HG03095 (cell line): ENCODE data around the gene TMEM129.
"Not testable (repeated sequence)": the region's sequence is repeated elsewhere in the genome, so short reads cannot be mapped to it uniquely, and the experiment has no call there.

Experiments used
- ATAC-seq: cut with Tn5 transposase; IDR thresholded peaks from one replicate; pipeline ENCODE4 v1.9.1; 2021; ENCODE audit warnings: moderate library complexity; ENCODE audit not compliant: unreplicated experiment

Gene TMEM129

DNA sequence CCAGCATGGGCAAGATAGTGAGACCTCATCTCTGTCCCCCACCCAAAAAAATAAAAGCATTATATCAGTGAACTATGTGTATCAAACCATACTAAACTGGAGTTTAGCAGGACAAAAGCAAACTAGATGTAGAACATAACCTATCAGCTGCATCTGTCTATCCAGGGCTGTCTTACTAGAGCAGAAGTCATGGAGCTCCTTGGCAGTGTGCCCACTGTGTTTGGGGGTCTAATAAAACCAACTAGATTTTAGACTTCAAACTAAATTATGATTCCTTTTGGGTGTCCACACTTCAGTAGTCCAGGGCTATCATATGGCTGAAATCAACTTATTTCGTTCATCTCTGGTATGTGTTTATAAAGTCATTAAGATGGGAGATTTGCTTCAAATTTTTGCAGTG is 17.3 kb downstream of the TMEM129 start:
- ATAC-seq: no peak

DNA sequence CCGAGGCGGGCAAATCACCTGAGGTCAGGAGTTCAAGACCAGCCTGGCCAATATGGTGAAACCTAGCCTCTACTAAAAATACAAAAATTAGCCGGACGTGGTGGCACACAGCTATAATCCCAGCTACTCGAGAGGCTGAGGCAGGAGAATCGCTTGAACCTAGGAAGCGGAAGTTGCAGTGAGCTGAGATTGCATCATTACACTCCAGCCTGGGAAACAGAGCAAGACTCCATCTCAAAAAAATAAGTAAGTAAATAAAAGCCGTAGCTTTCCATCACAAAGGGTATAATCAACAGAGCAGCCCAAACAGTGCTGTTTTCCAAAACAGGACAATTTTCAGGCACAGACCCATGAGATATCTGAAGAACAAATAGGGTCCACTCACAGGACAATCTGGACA is 19.5 kb downstream of the TMEM129 start:
- not testable (repeated sequence) for ATAC-seq

DNA sequence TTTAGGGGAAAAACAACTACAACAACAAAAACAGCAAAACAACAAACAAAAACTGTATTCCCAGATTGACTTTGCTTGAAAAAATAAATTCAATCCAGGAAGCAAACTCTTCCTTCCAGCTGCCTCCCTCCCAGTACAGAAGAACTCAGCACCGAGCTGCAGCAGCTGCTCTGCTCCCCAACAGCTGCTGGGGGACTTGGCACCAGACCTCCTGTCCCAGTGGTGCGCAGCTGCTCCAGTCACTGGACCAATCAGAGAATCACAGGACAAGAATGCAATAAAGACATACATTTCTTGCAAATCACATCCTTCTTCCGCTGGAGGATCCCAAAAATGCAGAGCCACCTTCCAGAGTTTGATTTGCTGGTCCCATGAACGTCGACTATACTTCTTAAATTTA is 25.2 kb downstream of the TMEM129 start:
- ATAC-seq: no peak

DNA sequence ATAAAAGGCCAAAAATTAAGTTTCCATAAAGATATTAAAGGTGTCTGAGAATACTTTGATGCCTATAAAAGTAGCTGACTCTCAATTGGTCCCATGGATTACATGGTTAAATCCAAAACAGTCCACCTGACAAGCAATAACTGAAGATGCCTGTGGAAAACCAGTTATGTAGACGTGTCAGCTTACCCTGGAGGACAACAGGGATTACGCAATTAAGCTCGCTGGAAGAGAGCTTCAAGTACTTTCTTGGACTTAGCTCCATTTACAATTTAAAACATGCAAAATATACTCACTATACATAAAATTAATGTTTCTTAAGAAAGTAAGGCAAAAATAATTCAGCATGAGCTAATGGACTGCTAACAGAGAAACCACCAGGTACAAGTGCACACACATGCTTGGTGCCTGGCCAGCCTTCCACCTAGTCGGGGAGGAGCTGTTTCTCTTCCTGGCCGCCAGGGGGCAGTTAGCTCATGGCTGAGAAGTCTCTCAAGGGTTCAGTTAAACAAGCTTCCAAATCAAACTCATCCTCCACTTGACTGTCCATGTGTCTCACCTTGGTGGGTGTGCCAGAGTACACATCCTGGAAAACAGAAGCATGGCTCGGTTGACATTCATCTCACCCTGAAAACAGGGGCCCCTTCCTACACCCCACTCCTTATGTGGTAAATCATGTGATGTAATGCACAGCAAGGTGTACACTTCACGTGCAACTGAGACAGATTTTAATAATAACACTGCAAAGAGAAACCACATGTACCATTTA is 27.8 kb downstream of the TMEM129 start:
- peak; percentile 84 for ATAC-seq

DNA sequence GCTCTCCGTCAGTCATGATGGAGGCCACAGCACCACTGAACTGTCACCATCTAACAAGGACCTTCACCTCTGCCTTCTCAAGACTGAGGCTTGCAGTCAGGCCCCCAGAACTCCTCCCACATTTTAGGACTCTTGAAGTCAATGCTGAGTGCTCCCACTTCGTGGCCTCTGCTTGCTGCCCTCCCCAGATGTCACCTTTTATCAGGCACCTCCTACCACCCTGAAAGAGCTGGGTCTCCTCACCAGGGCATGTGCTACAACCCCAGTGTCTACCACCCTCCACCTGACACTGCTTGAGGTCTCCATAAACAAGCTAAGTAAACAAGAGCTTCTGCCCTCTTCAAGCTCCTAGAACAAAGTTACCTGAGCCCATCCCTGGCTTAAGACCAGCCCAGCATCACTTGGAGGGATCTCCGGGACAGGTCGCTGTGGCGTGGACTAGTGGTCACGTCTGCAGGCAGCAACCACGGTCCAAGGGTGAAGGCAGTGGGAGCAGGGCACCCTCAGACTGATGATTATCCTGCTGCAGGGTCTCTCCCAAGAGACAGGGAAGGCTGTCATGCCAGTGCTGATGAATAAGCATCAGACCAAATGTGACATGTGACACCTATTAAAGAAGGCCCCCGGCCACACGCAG is 29.3 kb downstream of the TMEM129 start:
- no peak for ATAC-seq

DNA sequence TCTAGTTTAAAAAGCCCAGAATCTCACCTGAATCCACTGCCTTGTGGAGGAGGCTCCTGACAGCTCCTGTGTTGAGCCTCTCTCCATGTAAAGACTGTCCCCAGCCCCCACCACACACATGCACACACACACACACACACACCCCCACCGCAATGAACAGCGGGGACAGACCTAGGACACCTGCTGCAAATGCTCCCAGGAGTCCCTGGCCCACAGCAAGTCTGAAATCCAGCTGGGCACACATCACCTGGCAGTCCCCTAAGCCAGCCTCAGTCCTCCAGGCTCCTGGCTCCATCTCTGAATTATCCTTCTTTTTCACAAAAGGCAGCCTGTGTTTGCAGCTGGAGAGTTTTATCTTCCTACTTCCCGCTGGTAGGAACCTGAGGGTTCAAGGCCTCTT is 30.4 kb downstream of the TMEM129 start:
- ATAC-seq: no peak

DNA sequence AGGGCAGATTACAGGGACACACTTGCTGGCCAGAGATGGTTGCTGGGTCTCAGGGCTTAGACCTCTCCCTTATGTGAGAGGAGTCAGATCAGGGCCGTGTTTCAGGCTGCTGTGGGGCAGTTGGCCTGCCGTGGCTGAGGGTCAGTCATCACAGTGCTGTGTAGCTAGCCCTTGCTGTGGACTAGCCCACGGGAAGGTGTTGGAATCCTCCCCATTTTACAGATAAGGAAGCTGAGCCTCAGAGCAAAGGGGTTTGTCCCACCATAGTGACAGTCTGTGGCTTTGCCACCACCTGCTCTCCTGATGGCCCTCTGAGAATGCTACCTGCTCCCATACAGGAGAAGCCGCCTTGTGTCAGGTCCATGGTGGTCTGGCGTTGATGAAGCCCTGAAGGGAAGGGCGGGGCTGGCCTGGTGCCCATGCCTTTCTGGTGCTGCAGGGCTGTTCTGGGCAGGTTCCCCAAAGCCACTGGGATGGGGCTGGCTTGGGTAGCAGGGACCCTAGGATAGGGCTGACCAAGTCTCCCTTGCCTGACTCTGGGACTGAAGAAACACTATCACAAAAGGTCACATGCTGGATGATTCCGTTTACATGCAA is 34.6 kb downstream of the TMEM129 start:
- no peak for ATAC-seq

DNA sequence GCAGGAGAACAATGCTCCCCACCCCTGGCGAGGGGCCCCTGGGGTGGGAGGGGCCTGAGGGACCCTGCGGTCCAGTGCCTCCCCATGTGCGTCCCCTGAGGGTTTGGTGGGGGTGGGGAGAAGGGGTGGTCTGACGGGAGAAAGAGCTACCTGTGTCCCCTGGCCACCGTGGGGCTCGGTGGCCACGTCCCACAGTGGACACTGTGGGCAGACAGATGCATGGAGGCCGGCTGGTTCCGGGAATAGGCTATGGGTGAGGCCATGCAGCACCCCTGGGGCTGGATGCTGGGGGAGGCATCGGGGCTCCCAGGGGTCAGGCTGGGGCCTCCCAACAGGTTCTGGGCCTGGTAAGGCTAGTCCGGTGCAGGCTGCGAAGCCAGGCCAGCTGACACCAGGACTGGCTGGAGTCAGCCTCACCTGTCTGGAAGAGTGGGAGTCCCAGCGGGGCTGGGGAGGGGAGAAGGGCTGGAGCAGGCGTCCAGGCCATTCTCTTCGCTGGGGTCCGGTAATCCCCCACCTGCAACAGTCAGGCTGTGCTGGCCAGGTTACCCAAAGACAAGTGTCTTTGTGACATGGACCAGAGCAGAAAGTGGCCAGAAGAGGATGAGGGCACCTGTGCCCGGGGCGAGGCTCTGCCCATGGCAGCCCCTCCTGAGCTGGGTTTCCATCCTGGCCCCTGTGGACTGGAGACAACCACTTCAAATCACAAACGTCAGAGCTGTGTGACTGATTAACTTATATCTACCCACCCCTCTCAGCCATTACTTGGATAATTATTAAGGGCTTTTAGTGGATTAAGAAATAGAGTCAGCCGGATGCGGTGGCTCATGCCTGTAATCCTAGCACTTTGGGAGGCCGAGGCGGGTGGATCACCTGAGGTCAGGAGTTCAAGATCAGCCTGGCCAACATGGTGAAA is 35.6 kb downstream of the TMEM129 start:
- ATAC-seq: no peak

DNA sequence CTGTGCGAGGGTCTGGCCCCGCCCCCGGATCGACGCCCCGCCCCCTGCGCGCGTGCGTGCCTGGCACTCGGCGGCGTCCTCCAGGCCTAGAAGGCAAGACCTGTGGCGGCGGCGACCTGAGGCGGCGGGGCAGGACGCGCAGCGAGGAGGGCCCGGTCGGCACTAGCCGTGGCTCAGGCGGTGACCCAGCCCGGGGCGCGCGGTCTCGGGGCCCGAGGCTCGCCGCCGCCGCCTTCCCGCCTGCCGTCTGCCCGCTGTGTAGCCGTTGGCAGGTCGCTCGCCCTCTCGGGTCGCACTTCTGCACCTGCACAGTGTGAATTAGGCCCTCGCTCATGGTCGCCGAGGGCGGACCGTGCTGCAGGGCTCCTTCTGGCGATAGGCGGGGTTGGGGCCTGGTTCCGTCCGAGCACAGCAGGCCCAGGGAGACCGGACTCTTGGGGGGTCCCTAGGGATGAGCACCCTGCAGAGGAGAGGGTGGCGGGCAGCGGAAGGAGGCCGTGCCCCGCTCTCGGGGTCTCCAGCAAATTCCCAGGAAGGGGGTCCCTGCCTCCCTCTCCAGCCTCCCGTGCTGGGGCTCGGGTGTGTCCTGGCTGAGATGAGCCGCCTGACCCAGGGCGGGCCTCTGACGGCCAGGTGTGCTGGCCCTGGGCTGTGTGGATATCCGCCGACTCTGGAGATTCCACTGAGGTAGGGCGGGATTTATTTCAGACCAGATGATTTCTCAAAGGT is 36.5 kb downstream of the TMEM129 start:
- peak; percentile 10 for ATAC-seq

DNA sequence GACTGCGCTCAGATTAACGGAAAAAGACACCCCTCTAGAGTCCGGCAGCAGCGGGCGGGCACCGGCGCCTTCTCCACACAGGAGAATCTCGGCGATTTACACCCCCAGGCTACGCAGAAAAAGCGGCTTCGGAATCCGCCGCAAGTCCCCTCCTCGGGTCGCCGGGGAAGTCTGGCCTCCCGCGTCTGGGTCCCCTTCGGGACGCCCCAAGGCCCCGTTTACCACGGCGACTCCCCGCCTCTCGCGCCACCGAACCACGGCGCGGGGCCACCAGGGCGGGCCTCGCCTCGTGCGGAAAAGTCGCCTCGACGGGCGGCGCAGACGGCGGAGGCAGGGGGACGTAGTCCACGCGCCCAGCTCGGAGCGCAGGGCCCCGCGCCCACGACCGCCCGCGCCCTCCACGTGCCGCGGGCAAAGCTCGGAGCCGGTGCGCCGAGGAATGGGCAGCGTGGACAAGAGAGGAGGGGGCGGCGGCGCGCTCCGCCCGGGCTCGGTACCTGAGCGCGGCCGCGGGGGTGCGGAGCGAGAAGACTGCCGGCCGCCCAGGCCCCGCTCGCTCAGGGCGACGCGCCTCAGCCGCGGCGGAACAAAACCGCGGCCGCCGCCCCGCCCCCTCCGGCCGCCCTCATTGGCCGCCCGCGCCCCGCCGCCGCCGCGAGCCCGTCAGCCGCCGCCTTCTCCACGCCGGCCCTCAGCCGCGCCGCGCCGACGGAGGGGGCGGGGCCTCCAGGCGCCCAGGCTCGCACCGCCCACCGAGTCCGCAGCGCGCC is 37.2 kb downstream of the TMEM129 start, which contains the start of gene FAM53A:
TSS of gene FAM53A (minus strand) at position 578 of the 770 bp plus-strand sequence. CDS start 15,572 bp downstream, outside the sequence.
- ATAC-seq: peak; percentile 79

DNA sequence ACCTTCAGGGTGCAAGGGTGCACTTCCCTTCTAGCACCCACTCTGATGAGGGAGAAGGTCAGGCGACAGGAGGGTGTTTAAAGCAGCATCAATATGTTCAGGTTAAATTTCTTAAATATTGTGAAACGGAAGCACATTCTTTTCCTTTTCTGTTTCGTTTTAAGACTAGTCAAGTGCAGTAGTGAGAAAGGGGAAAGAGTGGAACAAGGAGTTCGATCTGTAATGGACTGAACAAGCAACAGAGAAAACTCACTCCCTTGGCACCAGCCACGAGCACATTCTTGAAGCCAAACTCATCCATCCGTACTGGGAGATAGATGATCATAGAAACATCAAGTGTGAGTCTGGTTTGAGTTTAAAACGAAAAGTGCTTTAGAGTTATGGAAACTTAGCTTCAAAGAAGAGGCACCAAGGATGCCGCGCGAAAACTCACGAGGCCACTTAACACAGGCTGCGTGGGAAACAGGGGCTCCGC is 37.8 kb downstream of the TMEM129 start:
- ATAC-seq: no peak

DNA sequence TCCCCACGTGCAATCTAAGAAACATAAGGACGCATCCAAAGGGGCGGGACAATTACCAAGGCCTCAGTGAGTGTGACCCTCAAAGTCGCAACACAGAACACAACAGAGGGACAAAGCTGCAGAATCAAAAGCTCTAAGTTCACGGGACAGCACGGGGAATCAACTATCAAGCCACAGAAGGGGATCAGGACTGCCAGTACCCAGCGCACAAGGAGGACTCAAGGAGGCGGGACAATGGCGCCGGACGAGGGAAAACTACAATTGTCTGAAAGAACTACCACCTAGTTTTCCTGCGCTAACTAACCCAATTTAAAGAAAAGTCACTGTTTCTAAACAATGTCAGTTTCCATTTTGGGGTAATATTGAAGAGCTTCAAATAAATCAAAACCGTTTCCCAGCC is 38.3 kb downstream of the TMEM129 start:
- ATAC-seq: no peak

DNA sequence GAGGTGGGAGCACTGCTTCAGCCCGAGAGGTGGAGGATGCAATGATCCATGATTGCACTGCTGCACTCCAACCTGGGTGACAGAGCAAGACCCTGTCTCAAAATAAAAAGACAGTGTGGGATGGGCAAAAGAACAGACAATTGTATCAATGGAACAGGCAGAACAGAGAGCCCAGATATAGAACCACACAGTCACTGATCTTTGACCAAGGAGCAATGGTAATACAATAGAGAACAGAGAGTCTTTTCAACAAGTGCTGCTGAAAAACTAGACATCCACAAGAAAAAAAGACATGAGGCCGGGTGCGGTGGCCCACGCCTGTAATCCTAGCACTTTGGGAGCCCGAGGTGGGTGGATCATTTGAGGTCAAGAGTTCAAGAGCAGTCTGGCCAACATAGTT is 42.9 kb downstream of the TMEM129 start:
- no peak for ATAC-seq

DNA sequence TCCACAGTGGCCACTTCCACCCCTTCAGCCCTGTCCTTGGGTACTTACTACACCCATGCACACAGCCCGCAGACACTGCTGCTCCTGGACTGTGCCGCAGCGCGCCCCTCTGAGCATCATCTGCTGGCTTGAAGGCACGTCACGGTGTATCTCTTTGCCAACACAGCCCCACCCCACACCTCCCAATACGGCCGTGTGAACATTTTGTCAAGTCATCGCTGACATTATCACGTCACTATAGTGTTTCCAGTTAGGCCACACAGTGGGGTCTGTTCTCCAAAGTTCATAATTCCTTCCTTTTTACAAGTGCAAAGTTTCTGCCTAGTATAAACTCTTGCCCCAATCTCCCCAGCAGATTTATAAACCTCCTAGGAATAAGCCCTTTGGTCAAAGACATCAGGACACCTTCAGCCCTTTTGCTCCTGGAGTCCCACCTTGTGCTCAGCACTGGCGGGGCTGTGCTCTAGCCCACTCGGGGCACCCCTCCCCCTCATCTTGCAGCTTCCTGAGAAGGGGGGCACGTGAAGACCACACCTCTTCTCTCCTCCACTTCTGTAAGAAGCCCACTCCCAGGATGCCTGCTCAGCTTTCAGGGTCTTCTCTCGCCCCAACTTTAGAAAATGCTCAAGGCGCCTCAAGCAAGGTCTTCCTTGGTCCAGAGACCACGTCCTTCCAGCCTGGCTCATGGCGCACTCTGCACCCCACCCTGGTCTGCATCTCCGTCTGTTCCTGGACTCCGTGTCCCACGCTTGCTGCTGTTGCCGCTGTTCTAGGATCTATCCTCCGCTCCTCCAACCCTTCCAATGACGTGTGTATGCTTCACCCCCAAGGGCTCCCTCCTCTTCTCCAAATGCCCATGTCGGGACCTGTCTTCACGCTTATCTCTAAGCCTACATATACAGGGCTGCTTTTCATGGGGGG is 44.3 kb downstream of the TMEM129 start:
- ATAC-seq: no peak

DNA sequence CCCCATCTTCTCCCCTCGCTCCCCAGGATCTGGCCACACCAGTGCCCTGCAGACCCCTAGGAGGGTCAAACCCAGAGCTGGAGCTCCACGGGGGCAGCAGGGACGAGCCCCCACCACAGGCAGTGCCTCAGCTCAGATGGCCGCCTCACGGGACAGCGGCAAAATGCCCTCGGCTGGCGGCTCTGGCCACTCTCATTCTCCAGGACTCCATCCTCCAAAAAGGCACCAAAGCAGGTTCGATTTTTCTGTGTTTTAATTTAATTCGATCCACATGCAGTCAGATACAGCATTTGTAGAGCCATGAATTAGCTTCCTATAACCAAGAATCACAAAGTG is 45.4 kb downstream of the TMEM129 start:
- ATAC-seq: no peak

DNA sequence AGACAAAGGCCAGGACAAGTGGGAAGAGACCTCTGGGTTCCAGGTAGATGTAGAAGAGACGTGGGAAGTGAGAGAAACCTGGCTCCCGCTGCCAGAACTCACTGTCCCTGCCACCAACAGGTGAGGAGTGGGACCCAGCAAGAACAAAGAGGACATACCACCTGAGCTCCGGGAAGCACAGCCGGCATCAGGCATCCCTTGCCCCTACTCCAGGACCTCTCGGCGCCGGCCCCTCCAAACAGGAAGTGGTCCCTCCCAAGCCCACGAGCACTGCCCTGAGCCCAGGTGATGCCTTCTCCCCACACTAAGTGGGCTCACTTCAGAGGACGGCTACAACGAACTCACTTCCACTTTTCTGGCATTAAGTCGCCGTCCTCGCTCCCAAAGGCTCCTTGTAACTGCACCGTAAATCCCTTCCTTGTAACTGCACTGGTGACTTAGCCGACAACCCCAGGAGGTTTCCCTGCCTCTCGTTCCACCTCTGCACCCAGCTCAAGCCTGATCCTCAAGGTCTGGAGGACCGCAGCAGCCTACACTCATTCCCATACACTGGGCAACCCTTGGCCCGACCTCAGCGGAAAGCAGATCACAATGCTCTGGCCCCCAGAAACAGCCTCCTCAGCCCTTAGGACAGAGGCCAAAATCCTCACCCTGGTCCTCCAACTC is 45.9 kb downstream of the TMEM129 start:
- no peak for ATAC-seq

DNA sequence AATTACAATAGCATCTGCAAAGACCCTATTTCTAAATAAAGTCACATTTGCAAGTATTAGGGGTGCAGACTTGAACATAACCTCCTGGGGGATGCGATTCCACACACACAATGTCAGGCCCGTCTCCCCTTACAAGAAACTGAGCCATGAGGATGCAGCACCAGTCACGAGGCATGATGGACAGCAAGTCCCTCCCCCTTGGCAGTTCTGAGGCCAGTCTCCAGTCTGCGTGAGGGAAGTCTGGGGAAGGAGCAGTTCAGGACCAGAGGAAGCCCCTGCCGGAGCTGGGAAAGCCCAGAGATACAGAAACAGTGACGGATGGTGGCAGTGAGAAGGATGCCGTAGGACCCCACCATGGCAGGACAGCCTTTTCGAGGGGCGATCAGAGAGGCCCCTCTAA is 46.4 kb downstream of the TMEM129 start:
- ATAC-seq: no peak

DNA sequence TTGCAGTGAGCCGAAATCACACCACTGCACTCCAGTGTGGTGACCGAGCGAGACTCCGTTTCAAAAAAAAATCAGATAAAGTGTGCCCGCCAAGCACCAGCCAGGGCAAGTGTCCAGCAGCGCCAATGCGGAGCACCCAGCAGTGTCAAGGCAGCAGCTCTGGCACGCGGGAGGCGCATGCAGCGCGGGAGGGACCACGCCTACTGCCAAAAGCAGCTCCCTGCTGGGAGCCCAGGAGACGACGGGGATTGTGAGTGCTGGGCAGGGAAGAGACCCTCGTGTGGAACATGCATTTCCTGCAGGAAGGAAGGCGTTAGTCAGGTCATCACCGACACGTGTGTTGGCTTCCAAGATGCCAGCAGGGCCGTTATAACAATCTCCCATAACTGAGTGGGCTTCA is 47.5 kb downstream of the TMEM129 start:
- ATAC-seq: no peak
